GM18505 (cell line): ENCODE measurements around the gene ADAP1.
A peak's percentile ranks its signal among the peaks of the same experiment; 100 is the strongest.
"Not testable (repeated sequence)": the region's sequence is repeated elsewhere in the genome, so short reads cannot be mapped to it uniquely, and the experiment has no call there.

ENCODE experiments used
- ATAC-seq: cut with Tn5 transposase; IDR thresholded peaks from one replicate; pipeline ENCODE4 v1.9.1; 2021; ENCODE audit not compliant: unreplicated experiment
- POLR2A ChIP-seq: IDR thresholded peaks from 4 replicates; pipeline ENCODE4 v1.6.1; 2011; ENCODE audit warnings: borderline replicate concordance; ENCODE audit not compliant: insufficient read depth, insufficient read length; ENCODE audit errors: extremely low read depth

Gene ADAP1

GRCh38 chr7:961546-962400 is 7.3 kb upstream of the ADAP1 start:
- no peak for ATAC-seq
- no peak for TF ChIP-seq POLR2A

DNA sequence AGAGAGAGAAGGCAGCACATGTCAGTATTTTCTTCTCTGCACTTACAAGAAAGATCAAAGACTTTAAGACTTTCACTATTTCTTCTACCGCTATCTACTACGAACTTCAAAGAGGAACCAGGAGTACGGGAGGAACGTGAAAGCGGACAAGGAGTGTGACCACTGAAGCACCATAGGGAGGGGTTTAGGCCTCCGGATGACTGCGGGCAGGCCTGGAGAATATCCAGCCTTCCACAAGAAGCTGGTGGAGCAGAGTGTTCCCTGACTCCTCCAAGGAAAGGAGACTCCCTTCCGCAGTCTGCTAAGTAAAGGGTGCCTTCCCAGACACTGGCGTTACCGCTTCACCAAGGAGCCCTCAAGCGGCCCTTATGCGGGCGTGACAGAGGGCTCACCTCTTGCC is 6.5 kb upstream of the ADAP1 start:
- ATAC-seq: not testable (repeated sequence)

DNA sequence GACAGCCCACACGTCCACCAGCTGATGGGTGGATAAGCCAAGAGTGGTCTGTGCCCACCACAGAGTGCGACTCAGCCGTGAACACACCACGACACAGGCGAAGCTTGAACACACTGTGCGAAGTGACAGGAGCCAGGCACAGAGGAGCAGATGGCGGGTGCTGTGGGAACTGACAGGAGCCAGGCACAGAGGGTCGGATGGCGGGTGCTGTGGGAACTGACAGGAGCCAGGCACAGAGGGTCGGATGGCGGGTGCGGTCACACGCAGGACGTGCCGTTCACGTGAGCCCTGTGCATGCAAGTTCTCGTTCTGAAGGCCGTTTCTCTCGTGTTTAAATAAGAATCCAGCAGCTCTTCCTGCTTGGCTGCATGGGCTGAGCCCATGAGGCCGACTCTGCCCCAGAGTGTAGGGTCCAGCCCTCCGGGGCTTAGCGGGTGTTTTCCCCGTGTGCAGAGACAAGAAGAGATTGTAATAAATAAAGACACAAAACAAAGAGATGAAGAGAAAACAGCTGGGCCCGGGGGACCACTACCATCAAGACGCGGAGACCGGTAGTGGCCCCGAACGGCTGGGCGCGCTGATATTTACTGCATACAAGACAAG is 5.9 kb upstream of the ADAP1 start:
- ATAC-seq: no peak
- TF ChIP-seq POLR2A: no peak

GRCh38 chr7:959740-960139 is 5.3 kb upstream of the ADAP1 start:
- ATAC-seq: not testable (repeated sequence)

- no peak for TF ChIP-seq POLR2A
- no peak for ATAC-seq
Observed at GRCh38 chr7:959271-959670, 4.8 kb upstream of the ADAP1 start.

DNA sequence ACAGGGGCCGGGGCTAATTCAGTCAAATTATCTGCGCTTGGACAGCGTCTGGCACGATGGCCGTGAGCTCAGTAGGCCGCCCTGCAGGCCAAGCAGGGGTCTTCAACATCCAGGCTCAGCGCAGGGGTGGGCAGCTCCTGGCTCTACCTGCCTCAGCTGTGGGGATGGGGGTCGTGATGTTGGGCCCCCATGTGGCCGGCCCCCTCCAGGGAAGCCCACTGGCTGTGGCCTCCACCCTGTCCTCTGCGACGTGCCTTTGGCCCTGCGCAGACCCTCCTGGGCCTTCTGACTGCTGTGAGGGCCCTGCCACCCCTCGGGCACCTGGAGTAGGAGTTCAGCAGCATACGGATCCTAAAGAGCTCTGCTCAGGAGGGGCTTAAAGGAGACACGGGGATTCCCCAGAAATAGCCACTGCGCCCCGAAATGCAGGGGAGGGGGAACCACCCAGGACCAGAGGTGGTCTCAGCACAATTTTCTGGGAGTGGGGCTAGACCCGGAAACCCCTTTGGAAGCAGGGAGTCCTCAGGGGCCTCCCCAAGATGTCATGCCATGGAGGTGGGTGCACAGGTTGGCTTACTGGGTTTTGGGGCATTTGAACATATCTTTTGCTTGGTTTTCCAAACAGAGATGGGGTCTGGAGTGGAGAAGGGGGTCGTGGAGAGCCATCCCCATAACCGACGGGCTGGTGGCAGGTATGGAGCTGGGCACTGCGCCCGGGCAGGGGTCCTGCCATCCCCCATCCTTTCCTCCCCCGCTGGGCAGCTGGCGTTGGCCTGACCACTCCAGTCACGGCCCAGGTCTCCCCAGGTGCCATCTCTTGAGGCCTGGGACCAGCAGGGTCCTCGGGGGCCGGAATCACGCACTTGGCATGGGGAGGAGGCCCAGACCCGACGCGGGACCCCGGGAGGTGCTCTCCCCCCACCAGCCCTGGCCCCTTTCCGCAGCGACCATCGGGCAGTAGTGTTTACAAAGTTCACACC is 4.0 kb upstream of the ADAP1 start:
- no peak for TF ChIP-seq POLR2A
- no peak for ATAC-seq

- no peak for ATAC-seq
- no peak for TF ChIP-seq POLR2A
Observed at GRCh38 chr7:957418-958220, 3.1 kb upstream of the ADAP1 start.

- TF ChIP-seq POLR2A: no peak
- ATAC-seq: no peak
Observed at GRCh38 chr7:956031-956430, 1.6 kb upstream of the ADAP1 start.

DNA sequence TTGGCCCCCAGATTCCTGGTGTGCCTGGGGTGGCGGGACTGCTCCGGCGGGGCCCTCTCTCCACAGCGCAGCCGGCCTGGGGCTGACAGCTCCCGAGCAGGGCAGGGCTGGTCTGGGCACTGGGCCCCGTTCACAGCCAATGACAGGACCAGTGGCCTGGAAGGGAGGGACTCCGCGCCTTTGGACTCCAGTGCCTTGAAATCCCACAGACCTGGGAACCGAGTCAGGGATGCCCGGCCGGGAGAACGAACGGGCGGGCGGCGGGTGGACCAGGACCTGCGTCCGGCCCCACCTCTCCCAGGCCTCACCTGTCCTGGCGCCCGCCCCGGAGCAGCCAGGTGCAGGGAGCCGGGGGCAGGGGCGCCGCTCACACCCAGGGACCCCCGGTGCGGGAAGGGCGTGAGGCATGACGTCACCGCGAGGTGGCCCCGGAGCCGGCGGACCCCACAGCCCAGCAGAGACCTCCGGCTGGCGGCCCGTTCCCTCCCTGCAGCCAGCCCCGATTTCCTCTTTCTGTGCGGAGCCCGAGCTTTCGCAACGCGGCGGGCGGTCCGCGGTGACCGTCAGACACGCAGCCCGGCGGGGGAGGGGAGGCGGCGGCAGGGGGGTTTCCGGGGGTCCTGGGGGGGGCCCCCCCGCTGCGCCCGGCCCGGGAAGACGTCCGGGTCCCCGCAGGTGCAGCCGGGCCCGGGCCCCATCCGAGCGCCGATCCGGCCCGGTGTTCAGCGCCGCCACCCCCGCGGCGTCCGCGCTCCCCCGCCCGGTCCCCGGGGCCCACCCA is 743 bp downstream of the ADAP1 start:
- peak; percentile 18 for ATAC-seq
- no peak for TF ChIP-seq POLR2A

DNA sequence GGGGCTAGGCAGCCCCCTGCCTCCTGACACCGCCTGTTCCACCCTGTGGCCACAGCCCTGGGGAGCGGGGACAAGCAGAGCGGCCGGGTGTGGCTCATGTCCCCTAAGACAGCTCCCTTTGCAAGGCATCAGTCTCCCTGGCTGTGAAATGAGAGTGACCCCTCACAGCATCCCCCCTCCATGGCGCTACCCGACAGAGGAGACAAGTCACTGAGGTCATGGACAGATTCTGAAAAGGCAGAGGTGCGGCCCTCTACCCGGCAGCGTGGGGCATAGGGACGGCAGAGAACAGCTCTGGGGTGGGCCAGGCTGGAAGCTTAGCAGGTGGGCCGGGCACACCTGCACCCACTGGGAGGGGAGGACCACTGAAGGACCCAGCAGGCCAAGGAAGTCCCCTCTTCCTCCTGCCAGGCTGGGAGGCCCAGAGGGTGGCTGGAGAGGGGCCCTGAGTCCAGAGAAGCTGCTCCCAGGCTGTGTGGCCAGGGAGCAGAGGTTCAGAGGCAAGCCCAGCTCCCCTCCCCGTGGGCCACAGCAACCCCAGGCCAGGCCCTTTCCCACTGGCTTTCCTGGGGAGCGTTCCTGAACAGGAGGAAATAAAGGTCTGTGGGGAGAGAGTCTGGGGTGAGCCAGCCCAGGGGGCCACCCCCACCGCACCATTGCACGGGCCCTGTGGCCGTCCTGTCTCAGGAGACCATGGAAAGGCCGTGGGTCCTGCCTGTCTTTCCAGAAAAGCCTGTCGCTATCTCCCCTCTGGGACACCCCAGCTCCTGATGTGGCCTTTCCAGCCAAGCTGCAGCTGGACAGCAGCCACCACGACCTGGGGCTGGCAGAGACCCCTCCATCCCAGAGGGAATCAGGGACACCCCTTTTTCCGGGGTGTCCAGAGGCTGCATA is 1.7 kb downstream of the ADAP1 start:
- ATAC-seq: no peak
- TF ChIP-seq POLR2A: no peak

- no peak for TF ChIP-seq POLR2A
- ATAC-seq: no peak
Observed at GRCh38 chr7:951881-952547, 2.5 kb downstream of the ADAP1 start.
